GM21576 (cell line): ENCODE results near the gene SOST.

Experiments
- ATAC-seq: cut with Tn5 transposase; IDR thresholded peaks from one replicate; pipeline ENCODE4 v1.9.1; 2021; ENCODE audit warnings: mild to moderate bottlenecking, moderate library complexity; ENCODE audit not compliant: unreplicated experiment

SOST gene

DNA sequence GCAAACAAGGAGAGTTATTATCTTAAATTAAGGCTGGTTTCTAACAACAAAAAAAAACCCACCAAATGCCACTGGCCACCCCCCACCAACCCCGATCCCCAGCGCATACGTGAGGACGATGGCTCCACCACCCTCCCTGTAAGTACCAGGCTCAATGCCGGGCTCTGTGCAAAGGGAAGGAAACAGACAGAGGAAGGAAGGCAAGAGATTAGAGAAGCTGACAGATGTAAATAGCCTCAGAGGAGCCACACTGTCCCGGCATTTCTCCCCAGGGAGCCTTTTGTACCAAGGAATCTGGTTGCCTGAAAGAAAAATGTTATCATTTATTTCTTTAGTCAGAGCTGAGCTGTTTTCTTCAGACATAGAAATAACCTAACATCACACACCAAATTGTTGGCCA is 13.1 kb downstream of the SOST start:
- no peak for ATAC-seq

DNA sequence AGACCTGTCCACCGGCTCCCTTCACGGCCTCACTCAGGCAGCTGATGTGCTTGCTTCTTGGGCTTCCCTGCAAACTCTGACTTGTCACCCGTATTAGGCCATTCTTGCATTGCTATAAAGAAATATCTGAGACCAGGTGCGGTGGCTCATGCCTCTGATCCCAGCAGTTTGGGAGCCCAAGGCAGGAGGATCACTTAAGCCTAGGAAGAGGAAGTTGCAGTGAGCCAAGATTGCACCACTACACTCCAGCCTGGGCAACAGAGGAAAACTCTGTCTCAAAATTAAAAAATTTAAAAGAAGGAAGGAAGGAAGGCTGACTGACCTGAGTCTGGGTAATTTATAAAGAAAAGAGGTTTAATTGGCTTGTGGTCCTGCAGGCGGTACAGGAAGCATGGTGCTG is 17.0 kb downstream of the SOST start:
- ATAC-seq: no peak

DNA sequence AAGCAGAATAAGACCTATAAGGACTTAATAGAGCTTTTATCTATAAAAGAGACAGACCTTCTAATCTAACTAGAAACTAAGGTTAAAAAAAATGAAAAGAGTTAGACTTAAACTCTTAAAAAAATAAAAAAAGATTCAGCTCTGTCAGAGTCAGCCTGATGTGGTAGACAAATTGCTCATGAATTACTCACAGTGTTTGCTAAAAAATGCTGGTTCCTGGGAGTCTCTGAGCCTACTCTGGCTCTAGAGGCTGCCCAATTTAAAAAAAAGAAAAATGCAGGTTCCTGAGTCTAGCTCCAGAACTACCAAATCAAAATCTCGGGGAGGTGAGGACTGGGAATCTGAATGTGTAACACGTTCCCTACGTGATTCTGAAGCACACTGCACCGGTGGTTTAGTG is 18.1 kb downstream of the SOST start:
- ATAC-seq: no peak

DNA sequence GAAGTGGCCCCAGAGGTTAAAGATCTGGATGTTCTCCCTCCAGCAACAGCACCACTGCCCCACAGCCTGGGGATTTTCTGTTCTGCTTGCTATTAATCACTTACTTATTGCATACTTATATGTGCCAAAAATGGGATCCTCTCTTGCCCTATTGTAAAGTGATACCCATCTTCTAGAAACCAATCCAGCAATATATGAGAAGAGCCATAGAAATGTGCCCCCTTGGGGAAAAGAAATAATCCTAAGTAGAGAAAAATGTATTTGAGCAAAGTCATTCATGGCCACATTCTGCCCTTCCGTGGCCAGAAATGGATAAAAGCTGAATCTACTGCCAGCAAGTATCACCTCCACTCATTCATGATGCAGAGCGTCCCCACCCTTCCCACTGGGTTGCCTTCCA is 20.9 kb downstream of the SOST start:
- no peak for ATAC-seq

DNA sequence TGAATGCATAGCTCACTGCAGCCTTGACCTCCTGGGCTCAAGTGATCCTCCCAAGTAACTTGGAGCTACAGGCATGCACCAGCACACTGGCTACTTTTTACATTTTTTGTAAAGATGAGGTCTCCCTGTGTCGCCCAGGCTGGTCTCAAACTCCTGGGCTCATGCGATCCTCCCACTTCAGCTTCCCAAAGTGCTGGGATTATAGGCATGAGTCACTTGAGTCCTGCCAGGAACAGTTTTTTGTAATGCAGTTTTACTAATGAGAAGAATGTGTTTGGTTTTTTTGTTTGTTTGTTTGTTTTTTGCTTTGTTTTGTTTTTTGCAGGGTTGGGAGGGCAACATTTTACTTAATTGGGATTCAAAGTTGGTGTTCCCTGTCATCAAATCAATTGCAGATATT is 22.2 kb downstream of the SOST start:
- no peak for ATAC-seq

DNA sequence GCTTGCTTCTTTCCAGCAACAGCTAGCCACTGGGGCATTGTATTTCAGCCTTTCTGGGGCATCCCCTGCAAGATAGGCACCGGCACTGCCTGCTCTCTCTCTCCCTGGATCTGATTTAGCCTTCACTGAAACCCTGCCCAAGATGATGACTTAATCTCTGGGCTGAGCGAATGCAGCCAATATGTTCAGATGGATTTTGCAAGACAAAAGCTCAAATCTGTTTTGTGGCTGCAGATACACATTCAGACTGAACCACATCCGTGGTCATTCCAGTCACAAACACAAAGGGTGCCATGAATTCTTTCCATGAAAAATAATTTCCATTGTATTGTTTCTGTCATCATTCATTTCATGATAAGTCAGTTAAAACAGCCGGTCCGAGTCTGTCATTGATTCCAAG is 24.2 kb downstream of the SOST start:
- no peak for ATAC-seq

DNA sequence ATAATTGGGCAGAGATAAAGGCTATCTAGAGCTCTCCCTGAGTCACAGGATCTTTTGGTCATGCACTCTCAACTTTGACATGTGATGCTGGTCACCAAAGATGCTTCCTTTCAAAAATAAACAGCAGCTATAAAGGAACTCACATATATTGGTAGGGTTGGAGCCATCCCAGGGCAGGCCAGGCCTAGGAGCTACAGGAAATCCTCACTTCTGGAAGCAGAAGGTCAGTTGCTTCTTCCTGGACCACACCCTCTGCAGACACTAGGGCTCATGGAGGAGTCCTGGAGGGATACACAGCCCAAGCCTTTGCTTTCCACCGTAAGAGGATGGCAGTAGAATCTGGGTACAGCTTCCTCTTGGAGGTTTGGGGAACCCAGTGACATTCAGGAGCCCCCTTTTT is 24.6 kb downstream of the SOST start:
- ATAC-seq: no peak

DNA sequence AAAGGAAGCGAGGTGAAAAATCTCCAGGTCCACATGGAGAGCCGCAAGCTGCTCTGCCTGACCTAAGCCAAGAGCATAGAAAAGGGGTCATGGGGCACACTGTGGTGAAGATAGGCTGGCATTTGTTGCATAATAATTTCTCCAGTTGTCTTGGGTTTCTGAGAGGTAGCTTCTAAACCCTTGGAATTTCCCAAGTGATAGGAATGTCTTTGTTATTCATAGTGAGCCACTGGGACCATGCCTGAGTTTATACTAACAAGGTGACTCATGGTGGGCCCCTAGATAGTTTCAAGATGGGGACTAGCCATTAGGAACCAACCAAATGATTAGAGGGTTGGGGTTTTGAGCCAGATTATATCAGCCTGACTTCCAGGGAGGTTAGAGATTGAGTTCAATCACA is 25.6 kb downstream of the SOST start:
- ATAC-seq: no peak

DNA sequence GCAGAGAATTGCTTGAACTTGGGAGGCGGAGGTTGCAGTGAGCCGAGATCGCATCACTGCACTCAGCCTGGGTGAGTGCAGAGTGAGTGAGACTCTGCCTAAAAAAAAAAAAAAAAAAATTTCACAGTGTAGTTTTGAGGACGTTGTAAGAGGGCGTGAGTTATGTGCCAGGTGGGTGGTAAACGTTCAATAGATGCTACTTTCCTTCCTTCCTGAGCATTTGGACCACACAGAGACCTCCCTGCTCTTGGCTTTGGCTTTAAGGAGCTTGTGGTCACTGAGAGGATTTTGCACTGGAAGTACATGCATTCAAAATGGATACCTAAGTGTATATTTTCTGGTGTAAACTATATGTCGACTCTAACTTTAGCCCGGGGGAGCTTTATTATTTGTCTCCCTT is 30.5 kb downstream of the SOST start:
- ATAC-seq: no peak

DNA sequence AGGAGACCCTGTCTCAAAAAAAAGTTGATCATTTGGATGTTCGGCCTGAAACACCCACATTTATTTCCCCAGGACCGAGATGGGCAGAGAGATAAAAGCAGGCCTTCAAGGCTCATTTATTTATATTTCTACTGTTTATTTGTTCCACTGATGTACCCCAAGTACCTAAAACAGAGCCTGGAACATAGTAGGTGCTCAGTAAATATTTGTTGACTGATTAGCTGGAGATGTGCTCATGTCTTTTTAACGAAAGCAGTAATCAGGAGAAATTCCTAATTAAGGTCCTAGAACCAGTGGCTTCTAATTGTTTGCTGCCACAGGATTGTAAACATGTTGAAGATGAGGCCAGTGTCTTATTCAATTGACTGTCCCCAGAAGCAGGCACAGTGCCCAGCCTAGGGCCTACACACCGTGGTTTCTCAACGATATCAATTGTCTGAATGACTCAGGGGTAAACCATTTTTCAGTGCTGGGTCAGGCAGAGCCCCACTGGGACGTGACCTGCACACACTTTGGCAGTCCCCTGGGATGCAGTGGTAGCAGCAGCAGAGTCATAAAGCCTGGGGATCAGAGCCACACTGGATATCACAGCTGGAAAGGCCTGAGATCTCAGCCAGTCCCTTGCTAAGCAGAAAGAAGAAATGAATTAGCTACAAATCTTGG is 34.8 kb downstream of the SOST start:
- no peak for ATAC-seq

DNA sequence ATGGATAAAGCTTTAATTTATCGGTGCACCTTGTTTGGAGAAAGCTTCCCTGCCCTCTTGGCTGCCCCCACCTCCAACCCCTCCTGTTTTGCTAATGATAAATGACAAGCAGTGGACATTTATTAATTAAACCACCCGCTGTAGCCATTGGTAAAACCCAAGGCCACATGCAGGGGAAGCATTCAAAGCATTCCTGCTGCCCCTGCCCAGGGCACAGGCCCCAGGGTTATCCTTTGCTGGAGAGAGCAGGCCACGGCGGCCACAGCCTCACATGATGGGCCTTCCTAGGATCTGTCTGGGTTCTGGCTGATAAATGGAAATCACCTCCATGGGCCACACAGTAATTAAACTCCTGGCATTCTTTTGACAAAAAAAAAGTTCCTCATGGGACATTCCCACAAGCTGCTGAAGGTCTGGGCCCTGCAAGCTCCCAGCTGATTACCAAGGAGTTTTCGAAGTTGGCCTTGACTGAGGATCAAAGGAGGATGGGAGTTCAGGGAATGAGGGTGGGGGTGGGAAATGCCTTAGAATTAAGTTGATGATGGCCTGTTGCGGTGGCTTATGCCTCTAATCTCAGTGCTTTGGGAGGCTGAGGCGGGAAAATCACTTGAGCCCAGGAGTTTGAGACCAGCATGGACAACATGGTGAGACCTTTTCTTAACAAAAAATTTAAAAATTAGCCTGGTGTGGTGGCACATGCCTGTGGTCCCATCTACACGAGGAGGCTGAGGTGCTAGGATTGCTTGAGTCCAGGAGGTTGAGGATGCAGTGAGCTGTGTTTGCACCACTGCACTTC is 35.5 kb downstream of the SOST start:
- no peak for ATAC-seq

DNA sequence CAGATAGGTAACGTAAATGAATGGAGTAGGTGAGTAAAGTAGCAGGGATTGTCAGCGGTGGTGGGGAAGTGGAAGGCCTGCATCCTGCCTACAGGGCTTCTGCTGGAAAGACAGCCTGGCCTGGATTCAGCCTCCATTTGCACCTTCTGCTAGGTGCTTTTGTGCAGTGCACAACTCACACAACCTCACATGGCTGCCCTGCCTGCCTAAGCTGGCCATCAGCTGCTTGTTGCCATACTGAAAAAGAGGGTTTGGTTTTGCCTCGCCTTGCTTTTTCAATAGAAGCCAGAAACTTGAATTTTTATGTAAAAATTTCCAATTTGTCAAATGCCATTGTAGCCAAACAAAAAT is 36.3 kb downstream of the SOST start:
- no peak for ATAC-seq

DNA sequence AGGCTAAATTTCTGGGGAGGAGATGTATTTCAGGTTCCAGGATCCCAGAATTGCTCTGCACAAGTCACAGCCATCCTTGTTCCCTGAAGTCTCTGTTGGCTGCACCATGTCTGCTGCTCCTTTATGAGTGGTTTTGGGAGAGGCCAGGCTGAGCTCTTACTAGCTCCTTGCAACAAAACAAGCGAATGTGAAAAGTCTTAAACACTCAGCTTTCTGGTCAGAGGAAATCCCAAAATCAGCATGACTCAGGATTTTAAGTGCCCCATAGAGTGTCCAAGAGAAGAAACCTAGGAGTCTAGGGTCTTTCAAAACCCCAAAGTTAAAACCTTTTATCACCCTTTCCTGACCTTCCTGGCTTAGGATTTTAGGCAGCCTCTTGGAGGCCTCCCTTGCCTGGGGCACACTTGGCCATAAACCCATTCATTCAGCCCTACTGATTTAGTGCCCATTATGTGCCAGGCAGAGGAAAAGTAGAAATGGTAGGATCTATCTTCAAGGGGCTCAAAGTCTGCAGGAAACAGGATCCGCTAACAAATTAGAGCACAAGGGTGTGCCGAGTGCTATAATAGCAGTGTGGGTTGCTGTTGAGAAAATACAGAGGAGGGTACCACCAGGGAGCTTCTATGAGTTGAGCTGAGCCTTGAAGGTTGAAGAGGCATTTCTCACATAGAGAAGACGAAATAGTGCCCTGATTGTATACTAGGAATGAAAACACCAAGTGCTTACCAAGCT is 36.9 kb downstream of the SOST start:
- ATAC-seq: no peak

DNA sequence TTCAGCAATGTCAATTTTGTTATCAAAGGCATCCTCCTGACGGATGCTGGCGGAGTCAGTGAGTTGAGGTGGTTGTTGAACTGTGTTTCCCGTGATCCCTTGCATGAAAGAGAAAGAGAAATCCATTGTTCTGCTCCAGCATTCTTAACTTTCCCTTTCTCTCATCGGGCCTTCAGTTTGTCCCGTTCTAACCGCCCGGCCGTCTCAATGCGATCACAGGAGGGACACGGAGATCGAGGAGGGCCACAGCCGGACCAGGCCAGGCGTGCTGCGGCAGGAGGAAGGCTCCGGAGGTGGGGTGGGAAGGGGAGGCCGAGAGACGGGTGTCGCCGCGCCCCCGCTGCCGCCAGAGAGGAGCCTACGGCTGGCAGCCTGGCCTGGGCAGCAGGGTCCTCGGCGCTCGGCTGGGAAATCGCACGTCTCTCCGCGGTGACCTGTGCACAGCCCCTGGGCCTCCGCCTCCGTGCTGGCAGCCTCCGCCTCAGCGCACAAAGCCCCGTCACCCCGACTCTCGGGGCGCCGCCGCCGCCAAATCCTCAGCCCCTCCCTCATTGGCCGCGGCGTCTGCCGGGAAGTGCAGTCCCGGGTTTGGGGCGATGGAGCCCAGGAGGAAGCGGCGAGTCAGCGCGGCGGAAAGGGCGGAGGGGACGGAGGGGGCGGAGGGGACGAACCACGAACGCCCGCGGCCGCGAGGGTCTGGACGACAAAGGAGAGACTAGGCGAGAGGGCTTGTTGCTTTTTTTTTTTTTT is 38.1 kb downstream of the SOST start:
- ATAC-seq: peak; percentile 62

DNA sequence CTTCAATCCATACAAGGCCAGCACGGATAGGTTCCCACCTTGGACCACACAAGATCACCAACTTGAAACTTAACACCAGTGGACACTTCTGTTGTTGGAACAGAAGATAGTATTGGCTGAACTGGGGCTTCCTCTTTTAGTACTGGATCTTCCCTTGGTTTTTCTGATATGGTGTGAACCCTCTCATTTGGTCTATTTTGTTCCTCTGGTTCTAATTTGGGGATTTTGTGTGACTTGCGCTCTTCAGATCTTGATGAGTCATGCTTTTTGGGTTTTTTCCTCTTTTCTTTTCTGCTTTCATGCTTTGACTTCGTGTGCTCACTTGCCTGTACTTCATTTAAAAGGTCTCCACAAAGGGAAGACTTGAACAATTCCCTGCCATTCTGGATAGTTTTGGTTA is 39.0 kb downstream of the SOST start:
- ATAC-seq: no peak

DNA sequence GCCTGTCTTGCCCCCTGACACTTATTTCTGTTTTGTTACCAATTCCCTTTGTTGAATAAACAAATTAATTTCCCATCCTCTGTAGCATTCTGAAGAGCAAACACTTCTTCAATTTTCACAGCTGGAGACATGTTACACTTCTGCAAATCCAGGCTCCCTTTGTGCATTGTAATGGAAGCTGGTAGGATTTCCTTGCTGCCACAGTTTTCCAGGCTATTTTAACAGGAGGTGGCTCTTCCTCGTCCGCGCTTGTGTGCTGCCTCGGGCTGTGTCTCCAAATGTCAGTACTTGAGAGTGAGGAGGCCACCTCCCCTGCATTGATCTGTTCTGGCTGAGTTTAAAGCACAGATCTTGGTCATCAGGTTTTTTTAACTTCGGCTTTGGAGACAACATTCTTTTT is 40.0 kb downstream of the SOST start:
- no peak for ATAC-seq

DNA sequence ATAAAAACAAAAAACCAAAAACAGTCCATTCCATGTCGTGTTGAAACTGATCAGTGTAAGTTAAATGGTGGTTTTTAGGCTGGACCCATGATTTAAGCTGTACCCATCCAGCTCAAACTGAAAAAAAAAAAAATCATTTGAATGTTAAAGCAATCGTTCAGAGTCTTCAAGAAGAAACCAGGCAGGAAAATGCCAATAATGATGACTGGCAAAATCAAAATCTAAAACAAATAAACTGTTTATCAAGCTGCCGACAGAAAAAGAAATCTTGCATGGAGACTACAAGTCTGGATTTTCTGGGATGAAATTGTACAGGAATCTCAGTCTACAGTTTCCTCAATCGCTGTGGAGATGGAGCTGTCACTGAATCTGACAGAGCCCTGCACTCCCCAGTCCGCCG is 40.7 kb downstream of the SOST start:
- ATAC-seq: no peak

DNA sequence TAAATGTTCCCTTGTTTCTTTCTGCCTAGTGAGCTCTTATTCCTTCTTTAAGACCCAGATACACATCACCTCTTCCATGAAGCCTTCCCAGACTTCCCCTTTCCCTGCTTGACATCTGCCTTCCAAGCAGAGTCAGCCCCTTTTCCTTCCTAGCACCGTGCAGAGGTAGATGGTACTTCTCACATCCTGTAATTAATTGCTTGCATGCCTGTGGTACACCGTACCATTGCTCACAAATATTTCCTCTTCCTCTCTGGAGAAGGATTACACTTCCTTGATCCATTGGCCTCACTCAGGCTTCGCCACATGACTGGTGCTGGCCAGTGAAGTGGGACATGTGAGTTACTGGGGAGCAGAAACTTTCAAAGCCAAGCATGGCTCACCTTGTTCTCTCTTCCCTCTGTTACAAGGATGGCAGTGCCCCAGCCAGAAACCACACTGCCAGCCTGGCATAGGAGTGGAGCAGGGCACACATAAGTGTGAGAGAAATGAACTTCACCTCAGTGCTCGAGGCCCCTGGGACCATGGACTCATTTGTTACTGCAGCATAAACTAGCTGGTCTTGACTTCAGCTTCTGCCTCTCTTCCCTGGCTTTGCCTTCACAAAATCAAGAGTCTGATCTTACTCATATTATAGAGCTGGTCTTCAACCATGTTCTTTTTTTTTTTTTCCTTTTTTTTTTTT is 44.0 kb downstream of the SOST start:
- no peak for ATAC-seq

DNA sequence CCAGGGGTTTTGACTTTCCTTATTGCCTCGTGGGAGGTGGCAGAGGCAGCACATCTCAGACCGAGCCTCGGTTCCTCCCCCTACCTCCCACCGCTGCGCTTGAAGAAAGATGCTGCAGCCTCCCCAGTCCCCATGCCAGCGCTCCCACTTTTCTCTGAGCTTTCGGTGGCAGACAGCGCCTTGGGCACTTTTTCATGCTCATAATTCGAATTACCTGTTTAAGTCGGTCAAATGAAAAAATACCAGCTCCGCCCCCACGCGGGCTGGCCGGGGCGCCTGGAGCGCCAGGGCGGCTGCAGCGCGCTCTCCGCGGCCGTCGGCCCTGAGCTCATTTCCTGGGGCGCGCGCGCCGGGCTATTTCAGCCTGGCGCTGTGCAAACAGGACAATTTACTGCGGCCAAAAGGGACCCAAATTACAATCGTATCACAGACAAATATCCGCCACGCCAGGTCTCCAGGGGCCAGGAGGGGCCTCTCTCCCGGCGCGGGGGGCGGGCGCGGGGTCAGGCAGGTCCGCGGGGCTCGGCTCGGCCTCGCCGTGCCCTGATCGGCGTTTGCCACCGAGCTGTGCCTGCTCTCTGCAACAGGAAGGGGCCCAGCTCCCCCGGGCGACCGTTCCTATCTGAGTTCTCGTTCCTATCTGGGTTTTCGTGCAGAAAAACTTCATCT is 45.0 kb downstream of the SOST start:
- no peak for ATAC-seq

DNA sequence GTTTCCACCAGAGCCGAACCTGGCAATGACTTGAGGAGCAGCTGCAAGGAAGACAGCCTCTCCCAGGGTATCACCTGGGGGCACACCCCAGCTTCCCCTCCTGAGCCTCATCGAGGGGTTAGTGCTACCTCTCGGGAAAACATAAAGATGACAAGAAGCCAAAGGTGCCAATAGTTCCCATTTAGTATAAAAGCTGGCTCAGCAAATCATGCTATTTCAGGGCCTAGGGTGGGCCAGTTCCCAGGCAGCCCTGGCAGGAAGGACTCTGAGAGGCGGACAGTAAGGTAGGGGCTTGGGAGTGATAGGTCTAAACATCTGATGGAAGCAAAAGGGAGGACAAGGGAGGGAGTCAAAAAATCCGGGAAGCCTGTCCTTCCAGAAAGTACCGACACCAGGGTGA is 46.2 kb downstream of the SOST start:
- ATAC-seq: no peak
